Stimulated activated CD4-positive, alpha-beta T cell treated with anti-CD3 and anti-CD28 coated beads, Interleukin-15, amount 100 ng/mL, for 1 hour (primary cell): Measurements from ENCODE around the gene GARNL3.
A peak's percentile ranks its signal among the peaks of the same experiment; 100 is the strongest.

ENCODE experiments used
- DNase-seq, 2 donors: peaks; one replicate each; pipeline ENCODE4 v3.0.0-alpha.2; 2020; ENCODE audit warnings: low read depth in 1 of 2, low spot score in 1 of 2

GARNL3 gene

GRCh38 chr9:127397646-127398274, 133.2 kb downstream of the GARNL3 start:
- DNase-seq = no peak

DNA sequence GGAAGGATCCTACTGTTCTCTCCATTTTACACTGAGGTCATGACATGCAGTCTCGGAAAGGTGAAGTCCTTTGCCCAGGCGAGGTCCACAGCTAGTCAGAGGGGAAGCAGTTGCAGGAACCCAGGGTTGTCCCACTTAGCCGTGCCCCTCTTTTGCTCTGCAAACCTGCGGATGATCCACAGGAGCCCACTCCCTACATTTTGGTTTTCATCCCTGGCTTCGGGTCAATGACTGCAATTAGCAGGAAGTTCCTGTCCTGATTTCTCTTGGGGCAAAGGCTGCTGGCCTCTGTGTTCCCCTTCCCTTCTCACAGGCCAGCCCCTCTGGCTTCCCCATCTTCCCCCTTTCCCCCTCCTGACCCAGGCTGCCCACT, 133.7 kb downstream of the GARNL3 start:
- DNase-seq = no peak

DNA sequence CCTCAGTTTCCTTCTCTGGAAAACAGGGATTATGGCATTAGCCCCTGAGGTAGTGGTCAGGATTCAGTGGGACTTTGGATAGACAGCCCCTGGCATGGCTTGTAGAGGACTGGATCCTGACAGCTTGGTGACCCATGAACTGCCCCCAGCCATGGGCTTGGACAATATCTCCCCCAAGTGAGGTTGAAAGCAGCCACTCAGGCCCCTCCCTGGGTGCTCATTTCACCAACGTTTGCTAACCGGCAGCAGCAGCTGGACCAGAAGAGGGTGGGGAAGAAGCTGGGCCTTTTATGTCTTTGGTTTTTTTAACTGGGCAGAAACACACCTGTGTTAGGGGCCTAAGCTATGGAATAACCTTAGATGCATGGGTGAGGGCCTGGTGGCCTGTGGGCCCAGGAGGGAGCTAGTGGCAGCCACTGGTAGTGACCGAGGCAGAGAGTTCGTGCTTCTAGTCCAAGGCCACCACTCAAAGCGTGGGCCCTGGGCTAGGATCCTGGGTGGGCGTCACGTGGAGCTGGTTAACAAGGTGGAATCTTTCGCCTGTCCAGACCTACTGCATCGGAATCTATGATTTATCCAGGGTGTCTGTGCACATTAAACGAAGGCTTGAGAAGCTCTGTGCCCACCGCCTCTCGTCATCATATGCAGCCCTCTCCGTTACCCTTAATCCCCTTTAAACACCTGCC, 134.3 kb downstream of the GARNL3 start:
- no peak for DNase-seq

GRCh38 chr9:127399736-127400269, 135.2 kb downstream of the GARNL3 start:
- DNase-seq = no peak

DNA sequence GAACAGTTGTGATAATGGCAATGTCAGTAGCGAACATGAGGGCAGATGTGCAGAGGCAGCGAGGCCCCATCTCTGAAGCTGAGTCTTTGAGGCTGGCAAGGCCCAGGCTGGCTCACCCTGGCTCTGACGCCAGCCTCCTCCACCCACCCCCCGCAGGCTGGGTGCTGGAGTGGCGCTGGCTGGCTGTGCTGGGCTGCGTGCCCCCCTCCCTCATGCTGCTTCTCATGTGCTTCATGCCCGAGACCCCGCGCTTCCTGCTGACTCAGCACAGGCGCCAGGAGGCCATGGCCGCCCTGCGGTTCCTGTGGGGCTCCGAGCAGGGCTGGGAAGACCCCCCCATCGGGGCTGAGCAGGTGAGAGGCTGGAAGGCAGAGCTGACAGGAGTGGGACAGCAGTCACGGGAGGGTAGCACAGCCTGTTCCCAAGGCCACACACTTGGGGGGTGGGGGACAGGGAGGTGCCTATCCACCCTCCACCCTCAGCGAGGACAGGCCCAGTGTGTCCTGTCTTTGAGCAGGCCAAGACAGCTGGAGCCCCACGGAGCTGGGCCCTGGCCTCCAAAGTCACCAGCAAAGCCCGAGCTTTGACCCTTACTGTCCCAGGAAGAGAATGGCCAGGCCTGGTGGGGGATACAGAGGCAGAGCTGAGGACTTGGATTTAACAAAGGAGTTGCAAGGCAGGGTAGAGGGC, 138.0 kb downstream of the GARNL3 start:
- DNase-seq = no peak

DNA sequence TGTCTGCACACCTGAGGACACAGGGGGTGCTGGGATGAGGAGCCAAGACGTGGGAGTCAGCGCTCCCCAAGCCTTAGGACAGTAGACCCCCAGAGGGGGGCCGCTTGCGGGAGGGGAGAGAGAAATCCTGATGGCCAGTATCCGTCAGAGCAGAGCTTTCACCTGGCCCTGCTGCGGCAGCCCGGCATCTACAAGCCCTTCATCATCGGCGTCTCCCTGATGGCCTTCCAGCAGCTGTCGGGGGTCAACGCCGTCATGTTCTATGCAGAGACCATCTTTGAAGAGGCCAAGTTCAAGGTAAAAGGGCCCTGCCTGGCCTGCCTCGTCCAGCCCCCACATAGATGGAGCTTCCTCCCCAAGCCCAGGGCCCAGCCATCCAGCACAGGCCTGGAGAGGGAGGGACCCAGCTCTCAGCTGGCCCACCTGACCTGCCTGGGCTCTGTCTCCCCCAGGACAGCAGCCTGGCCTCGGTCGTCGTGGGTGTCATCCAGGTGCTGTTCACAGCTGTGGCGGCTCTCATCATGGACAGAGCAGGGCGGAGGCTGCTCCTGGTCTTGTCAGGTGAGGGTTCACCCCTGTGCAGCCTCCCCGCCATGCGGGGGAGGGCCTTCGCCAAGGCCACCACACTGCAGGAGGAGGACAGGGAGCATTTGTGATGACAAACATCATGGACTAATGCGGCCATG, 139.1 kb downstream of the GARNL3 start:
- DNase-seq = no peak

DNA sequence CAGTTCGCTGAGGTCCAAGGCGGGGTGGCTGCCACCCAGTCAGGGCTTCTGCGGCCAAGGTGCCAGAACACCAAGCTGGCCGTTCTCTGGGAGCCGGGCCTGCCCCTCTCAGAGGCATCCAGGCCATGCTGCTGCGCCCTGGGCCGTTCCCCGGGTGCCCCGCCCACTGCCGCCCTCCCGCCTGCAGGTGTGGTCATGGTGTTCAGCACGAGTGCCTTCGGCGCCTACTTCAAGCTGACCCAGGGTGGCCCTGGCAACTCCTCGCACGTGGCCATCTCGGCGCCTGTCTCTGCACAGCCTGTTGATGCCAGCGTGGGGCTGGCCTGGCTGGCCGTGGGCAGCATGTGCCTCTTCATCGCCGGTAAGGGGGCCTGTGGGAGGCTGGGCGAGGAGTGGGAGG, 140.1 kb downstream of the GARNL3 start:
- no peak for DNase-seq

DNA sequence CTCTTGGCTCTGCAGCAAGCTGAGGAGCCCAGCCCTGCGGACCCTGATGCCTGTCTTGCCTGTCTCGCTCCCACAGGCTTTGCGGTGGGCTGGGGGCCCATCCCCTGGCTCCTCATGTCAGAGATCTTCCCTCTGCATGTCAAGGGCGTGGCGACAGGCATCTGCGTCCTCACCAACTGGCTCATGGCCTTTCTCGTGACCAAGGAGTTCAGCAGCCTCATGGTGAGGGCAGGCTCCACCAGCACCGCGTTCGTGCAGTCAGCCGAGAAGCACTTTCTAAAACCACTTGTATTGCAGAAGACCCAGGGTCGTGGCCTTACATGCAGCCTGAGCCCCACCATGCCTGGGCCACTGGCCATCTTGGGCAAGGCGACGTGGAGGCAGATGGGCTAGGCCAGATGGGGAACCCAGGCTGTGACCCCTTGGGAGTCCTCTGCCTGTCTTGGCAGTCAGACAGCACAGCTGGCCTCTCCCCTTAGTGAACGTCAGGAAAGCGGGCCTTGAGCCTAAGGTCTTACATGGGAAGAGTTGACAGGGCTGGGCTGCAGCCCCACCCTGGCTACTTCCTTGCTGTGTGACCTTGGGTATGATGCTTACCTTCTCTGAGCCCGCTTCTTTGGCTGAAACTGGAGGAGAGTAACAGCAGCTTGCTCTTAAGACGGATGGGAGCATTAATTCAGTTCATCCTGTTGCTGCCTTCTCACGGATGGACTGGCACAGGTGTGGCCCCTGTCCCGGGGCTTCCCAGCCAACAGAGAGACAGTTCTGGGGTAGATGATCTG, 141.0 kb downstream of the GARNL3 start:
- no peak for DNase-seq

DNA sequence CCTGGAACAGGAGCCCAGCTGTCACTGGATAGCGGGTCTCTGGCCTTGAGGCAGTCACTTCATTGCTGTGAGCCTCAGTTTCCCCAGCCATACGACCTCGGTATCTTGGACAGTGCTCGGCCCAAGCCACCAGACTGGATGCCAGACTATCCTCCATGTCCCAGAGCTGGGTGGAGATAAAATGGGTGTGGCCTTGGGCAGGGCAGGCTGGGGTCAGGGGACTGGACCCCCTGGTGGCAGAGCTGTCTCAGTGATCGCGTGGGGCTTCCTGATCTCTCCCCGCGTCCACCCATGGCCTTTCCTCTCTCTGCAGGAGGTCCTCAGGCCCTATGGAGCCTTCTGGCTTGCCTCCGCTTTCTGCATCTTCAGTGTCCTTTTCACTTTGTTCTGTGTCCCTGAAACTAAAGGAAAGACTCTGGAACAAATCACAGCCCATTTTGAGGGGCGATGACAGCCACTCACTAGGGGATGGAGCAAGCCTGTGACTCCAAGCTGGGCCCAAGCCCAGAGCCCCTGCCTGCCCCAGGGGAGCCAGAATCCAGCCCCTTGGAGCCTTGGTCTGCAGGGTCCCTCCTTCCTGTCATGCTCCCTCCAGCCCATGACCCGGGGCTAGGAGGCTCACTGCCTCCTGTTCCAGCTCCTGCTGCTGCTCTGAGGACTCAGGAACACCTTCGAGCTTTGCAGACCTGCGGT, 142.4 kb downstream of the GARNL3 start:
- DNase-seq = no peak

DNA sequence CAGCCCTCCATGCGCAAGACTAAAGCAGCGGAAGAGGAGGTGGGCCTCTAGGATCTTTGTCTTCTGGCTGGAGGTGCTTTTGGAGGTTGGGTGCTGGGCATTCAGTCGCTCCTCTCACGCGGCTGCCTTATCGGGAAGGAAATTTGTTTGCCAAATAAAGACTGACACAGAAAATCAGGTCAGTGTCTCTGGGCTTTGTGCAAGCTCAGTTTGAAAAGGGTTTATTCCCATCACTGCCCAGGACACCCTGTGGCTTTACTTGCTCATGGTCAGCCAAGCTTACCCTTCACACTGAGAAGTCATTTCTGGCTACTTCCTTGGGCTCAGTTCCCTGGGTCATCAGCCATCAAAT, 142.9 kb downstream of the GARNL3 start:
- DNase-seq = no peak

- no peak for DNase-seq
These were observed 146.5 kb downstream of the GARNL3 start for GRCh38 chr9:127411122-127411521.

GRCh38 chr9:127415141-127415540, 150.6 kb downstream of the GARNL3 start:
- no peak for DNase-seq

DNA sequence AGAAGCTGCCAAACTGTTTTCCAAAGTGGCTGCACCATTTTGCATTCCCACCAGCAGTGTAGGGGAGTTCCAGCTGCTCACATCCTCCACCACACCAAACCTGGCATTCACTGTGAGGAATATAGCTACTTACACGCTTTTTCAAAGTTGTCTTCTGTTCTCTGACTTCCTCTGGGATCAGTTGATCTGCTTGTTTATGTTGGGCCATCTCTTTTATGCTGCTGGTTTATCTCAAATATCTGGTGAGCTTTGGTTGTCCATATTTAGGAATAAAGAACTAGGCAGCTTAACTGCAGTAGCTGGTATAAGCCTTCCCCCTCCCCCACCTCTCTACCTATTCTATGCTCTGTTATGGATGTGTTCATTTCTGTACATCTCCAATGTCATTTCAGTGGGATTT, 151.1 kb downstream of the GARNL3 start:
- no peak for DNase-seq

GRCh38 chr9:127417131-127418036, 152.8 kb downstream of the GARNL3 start:
- no peak for DNase-seq

GRCh38 chr9:127418037-127418471, 153.5 kb downstream of the GARNL3 start:
- DNase-seq = peak in 1 of 2 donors; percentile 31

GRCh38 chr9:127419348-127419747, 154.8 kb downstream of the GARNL3 start:
- no peak for DNase-seq

DNA sequence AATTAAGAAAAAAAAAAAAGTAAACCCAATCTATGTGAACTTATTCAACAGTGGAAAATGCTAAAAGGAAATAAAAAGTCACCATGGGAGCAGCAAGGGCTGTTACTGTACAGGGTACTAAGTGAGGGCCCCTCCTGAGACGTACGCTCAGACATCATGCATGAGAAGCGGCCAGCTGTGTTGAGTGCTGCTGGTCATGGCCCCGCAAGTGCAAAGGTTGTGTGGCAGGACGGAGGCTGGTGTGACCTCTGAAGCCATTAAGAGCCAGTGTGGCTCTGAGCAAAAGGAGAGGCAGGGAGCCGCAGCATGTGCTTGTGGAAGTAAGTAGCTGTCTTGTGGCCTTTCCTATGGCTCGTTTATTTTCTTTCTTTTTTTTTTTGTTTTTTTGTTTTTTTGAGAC, 156.5 kb downstream of the GARNL3 start:
- DNase-seq = no peak

- DNase-seq = no peak
These were observed 157.7 kb downstream of the GARNL3 start for GRCh38 chr9:127422133-127422782.

GRCh38 chr9:127422787-127423186, 158.2 kb downstream of the GARNL3 start:
- no peak for DNase-seq
